ENCODE results near the gene TSC1.
A peak's percentile ranks its signal among the peaks of the same experiment; 100 is the strongest.

TSC1 gene

GRCh38 chr9:132943651-132944293, 644 bp downstream of the TSC1 start:
- Histone ChIP-seq H3K36me3 (ENCODE audit: control insufficient read depth in 5 of 5, insufficient read depth in 5 of 5, low read length in 5 of 5) (peaks cover 0 to 2% (median 0%) of the 10 kb centered on the region in 5 donors), H3K27ac (ENCODE audit: low read depth, low read length) (peak overlapping the region; percentile 96), H3K4me1 (ENCODE audit: control insufficient read depth in 5 of 5, insufficient read depth in 5 of 5, low read length in 5 of 5) (peaks cover 3 to 26% (median 25%) of the 10 kb centered on the region in 5 donors), H3K9me3 (ENCODE audit: control insufficient read depth in 5 of 5, low read length in 5 of 5) (no peaks in the 10 kb centered on the region), H3K27me3 (ENCODE audit: control insufficient read depth in 5 of 5, insufficient read depth in 4 of 5, low read length in 5 of 5) (no peaks in the 10 kb centered on the region), H3K4me3 (ENCODE audit: low read depth in 1 of 5, low read length in 5 of 5) (peak overlapping the region; percentile 87 to 97 (median 90)), H3K9ac (ENCODE audit: low read length in 5 of 5) (peak overlapping the region; percentile 73 to 100 (median 99))

GRCh38 chr9:132942541-132943182, 1.8 kb downstream of the TSC1 start:
- Histone ChIP-seq H3K27me3 (ENCODE audit: control insufficient read depth in 5 of 5, insufficient read depth in 4 of 5, low read length in 5 of 5) (no peaks in the 10 kb centered on the region), H3K4me1 (ENCODE audit: control insufficient read depth in 5 of 5, insufficient read depth in 5 of 5, low read length in 5 of 5) (peaks cover 3 to 26% (median 25%) of the 10 kb centered on the region in 5 donors), H3K9ac (ENCODE audit: low read length in 5 of 5) (no peak overlapping the region), H3K4me3 (ENCODE audit: low read depth in 1 of 5, low read length in 5 of 5) (no peak overlapping the region), H3K27ac (ENCODE audit: low read depth, low read length) (no peak overlapping the region), H3K36me3 (ENCODE audit: control insufficient read depth in 5 of 5, insufficient read depth in 5 of 5, low read length in 5 of 5) (peaks cover 0 to 4% (median 0%) of the 10 kb centered on the region in 5 donors), H3K9me3 (ENCODE audit: control insufficient read depth in 5 of 5, low read length in 5 of 5) (no peaks in the 10 kb centered on the region)

GRCh38 chr9:132939169-132939568, 5.2 kb downstream of the TSC1 start:
- peaks cover 2 to 11% (median 6%) of the 10 kb centered on the region in 5 donors for H3K36me3 ChIP-seq (ENCODE audit: control insufficient read depth in 5 of 5, insufficient read depth in 5 of 5, low read length in 5 of 5)
- no peaks in the 10 kb centered on the region for H3K9me3 ChIP-seq (ENCODE audit: control insufficient read depth in 5 of 5, low read length in 5 of 5)
- peaks cover 0 to 20% (median 20%) of the 10 kb centered on the region in 5 donors for H3K4me1 ChIP-seq (ENCODE audit: control insufficient read depth in 5 of 5, insufficient read depth in 5 of 5, low read length in 5 of 5)
- no peak overlapping the region for H3K27ac ChIP-seq (ENCODE audit: low read depth, low read length)
- H3K27me3 ChIP-seq (ENCODE audit: control insufficient read depth in 5 of 5, insufficient read depth in 4 of 5, low read length in 5 of 5): no peaks in the 10 kb centered on the region
- no peak overlapping the region for H3K9ac ChIP-seq (ENCODE audit: low read length in 5 of 5)
- no peak overlapping the region for H3K4me3 ChIP-seq (ENCODE audit: low read depth in 1 of 5, low read length in 5 of 5)

- H3K9me3 ChIP-seq (ENCODE audit: control insufficient read depth in 5 of 5, low read length in 5 of 5): no peaks in the 10 kb centered on the region
- peaks cover 0 to 5% (median 3%) of the 10 kb centered on the region in 5 donors for H3K4me1 ChIP-seq (ENCODE audit: control insufficient read depth in 5 of 5, insufficient read depth in 5 of 5, low read length in 5 of 5)
- no peaks in the 10 kb centered on the region for H3K27me3 ChIP-seq (ENCODE audit: control insufficient read depth in 5 of 5, insufficient read depth in 4 of 5, low read length in 5 of 5)
Observed at GRCh38 chr9:132937463-132937901, 6.9 kb downstream of the TSC1 start.

GRCh38 chr9:132935026-132935425, 9.4 kb downstream of the TSC1 start:
- no peak overlapping the region for H3K27ac ChIP-seq (ENCODE audit: low read depth, low read length)
- peaks cover 6 to 29% (median 12%) of the 10 kb centered on the region in 5 donors for H3K36me3 ChIP-seq (ENCODE audit: control insufficient read depth in 5 of 5, insufficient read depth in 5 of 5, low read length in 5 of 5)
- no peaks in the 10 kb centered on the region for H3K4me1 ChIP-seq (ENCODE audit: control insufficient read depth in 5 of 5, insufficient read depth in 5 of 5, low read length in 5 of 5)
- no peaks in the 10 kb centered on the region for H3K9me3 ChIP-seq (ENCODE audit: control insufficient read depth in 5 of 5, low read length in 5 of 5)
- H3K9ac ChIP-seq (ENCODE audit: low read length in 5 of 5): no peak overlapping the region
- H3K27me3 ChIP-seq (ENCODE audit: control insufficient read depth in 5 of 5, insufficient read depth in 4 of 5, low read length in 5 of 5): no peaks in the 10 kb centered on the region
- H3K4me3 ChIP-seq (ENCODE audit: low read depth in 1 of 5, low read length in 5 of 5): no peak overlapping the region

More at GRCh38 chr9:132937463-132937901, 6.9 kb downstream of the TSC1 start:
- no peak overlapping the region for H3K4me3 ChIP-seq (ENCODE audit: low read depth in 1 of 5, low read length in 5 of 5)
- peaks cover 2 to 14% (median 12%) of the 10 kb centered on the region in 5 donors for H3K36me3 ChIP-seq (ENCODE audit: control insufficient read depth in 5 of 5, insufficient read depth in 5 of 5, low read length in 5 of 5)
- no peak overlapping the region for H3K27ac ChIP-seq (ENCODE audit: low read depth, low read length)
- no peak overlapping the region for H3K9ac ChIP-seq (ENCODE audit: low read length in 5 of 5)

GRCh38 chr9:132931178-132931735, 13.2 kb downstream of the TSC1 start:
- H3K9ac ChIP-seq (ENCODE audit: low read length in 5 of 5): no peak overlapping the region
- no peaks in the 10 kb centered on the region for H3K9me3 ChIP-seq (ENCODE audit: control insufficient read depth in 5 of 5, low read length in 5 of 5)
- H3K27ac ChIP-seq (ENCODE audit: low read depth, low read length): no peak overlapping the region
- no peaks in the 10 kb centered on the region for H3K4me1 ChIP-seq (ENCODE audit: control insufficient read depth in 5 of 5, insufficient read depth in 5 of 5, low read length in 5 of 5)
- no peak overlapping the region for H3K4me3 ChIP-seq (ENCODE audit: low read depth in 1 of 5, low read length in 5 of 5)
- H3K27me3 ChIP-seq (ENCODE audit: control insufficient read depth in 5 of 5, insufficient read depth in 4 of 5, low read length in 5 of 5): no peaks in the 10 kb centered on the region
- H3K36me3 ChIP-seq (ENCODE audit: control insufficient read depth in 5 of 5, insufficient read depth in 5 of 5, low read length in 5 of 5): peaks cover 25 to 66% (median 35%) of the 10 kb centered on the region in 5 donors

- Histone ChIP-seq H3K9ac (ENCODE audit: low read length in 5 of 5) (no peak overlapping the region), H3K27me3 (ENCODE audit: control insufficient read depth in 5 of 5, insufficient read depth in 4 of 5, low read length in 5 of 5) (no peaks in the 10 kb centered on the region), H3K4me1 (ENCODE audit: control insufficient read depth in 5 of 5, insufficient read depth in 5 of 5, low read length in 5 of 5) (no peaks in the 10 kb centered on the region), H3K4me3 (ENCODE audit: low read depth in 1 of 5, low read length in 5 of 5) (no peak overlapping the region), H3K27ac (ENCODE audit: low read depth, low read length) (no peak overlapping the region), H3K9me3 (ENCODE audit: control insufficient read depth in 5 of 5, low read length in 5 of 5) (no peaks in the 10 kb centered on the region), H3K36me3 (ENCODE audit: control insufficient read depth in 5 of 5, insufficient read depth in 5 of 5, low read length in 5 of 5) (peaks cover 38 to 84% (median 60%) of the 10 kb centered on the region in 5 donors)
Observed at GRCh38 chr9:132927704-132928103, 16.7 kb downstream of the TSC1 start.

- no peak overlapping the region for H3K9ac ChIP-seq (ENCODE audit: low read length in 5 of 5)
- H3K4me1 ChIP-seq (ENCODE audit: control insufficient read depth in 5 of 5, insufficient read depth in 5 of 5, low read length in 5 of 5): no peaks in the 10 kb centered on the region
- no peaks in the 10 kb centered on the region for H3K27me3 ChIP-seq (ENCODE audit: control insufficient read depth in 5 of 5, insufficient read depth in 4 of 5, low read length in 5 of 5)
- H3K9me3 ChIP-seq (ENCODE audit: control insufficient read depth in 5 of 5, low read length in 5 of 5): no peaks in the 10 kb centered on the region
- no peak overlapping the region for H3K27ac ChIP-seq (ENCODE audit: low read depth, low read length)
- no peak overlapping the region for H3K4me3 ChIP-seq (ENCODE audit: low read depth in 1 of 5, low read length in 5 of 5)
- peaks cover 72 to 94% (median 87%) of the 10 kb centered on the region in 5 donors for H3K36me3 ChIP-seq (ENCODE audit: control insufficient read depth in 5 of 5, insufficient read depth in 5 of 5, low read length in 5 of 5)
Observed at GRCh38 chr9:132923346-132923902, 21.0 kb downstream of the TSC1 start.

- Histone ChIP-seq H3K4me3 (ENCODE audit: low read depth in 1 of 5, low read length in 5 of 5) (no peak overlapping the region), H3K9me3 (ENCODE audit: control insufficient read depth in 5 of 5, low read length in 5 of 5) (no peaks in the 10 kb centered on the region), H3K27me3 (ENCODE audit: control insufficient read depth in 5 of 5, insufficient read depth in 4 of 5, low read length in 5 of 5) (no peaks in the 10 kb centered on the region), H3K4me1 (ENCODE audit: control insufficient read depth in 5 of 5, insufficient read depth in 5 of 5, low read length in 5 of 5) (no peaks in the 10 kb centered on the region), H3K36me3 (ENCODE audit: control insufficient read depth in 5 of 5, insufficient read depth in 5 of 5, low read length in 5 of 5) (peaks cover 68 to 95% (median 75%) of the 10 kb centered on the region in 5 donors), H3K27ac (ENCODE audit: low read depth, low read length) (no peak overlapping the region), H3K9ac (ENCODE audit: low read length in 5 of 5) (no peak overlapping the region)
Observed at GRCh38 chr9:132919614-132920268, 24.7 kb downstream of the TSC1 start.
